Measurements from ENCODE around the gene PDK2.

DNA sequence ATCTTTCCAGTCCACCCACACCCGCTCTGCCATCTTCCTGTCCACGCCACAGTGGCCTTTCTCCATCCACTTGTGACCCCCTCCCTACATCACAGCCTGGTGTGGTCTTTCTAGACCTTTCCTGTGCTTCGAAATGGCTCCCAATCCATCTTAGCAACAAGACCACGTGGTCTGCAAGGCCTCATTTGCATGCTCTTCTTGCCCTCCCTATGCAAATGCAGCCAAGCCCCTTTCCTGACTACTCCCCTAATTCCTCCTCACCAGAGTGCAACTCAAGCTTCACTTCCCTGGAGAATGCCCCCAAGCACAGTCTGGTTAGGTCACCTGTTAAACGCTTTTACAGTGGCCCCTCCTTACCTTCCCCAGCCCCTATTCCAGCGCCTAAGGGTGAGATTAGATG, 49.2 kb downstream of the PDK2 start:
- TF ChIP-seq MEF2D (tag; conservative IDR thresholded peaks at IDR 0.05; ENCODE audit: low read depth) (no peak), KDM4B (IDR thresholded peaks at IDR 0.05; ENCODE audit: borderline replicate concordance in 2 of 2, low read depth in 1 of 2) (no peak), NRF1 (conservative IDR thresholded peaks at IDR 0.05 in 1 of 2, IDR thresholded peaks at IDR 0.05 in 1 of 2) (no peak)

Data from K562 (cell line).